Mesenteric fat pad (tissue), 1 donor: ENCODE data around the gene ZMAT3. TPM values are rescaled to one million over a fixed set of nuclear protein-coding genes. Genes with fewer than 3 reads are reported as not detected.
"Not testable (repeated sequence)": the region's sequence is repeated elsewhere in the genome, so short reads cannot be mapped to it uniquely, and the experiment has no call there.

Experiments
- DNase-seq: peaks from one replicate; pipeline ENCODE4 v3.0.0-alpha.2; 2020; ENCODE audit warnings: low spot score
- total RNA-seq: library from RNA; stranded (reverse); fragmentation: NEBNext Ultra II Directional; extraction: Animal tissue kit (Norgen Biotek cat#: 25700); gene quantifications from one replicate; pipeline ENCODE4 v1.2.1, GENCODE V29; 2021
- donor health status: DM: yes; HTN: yes; CAD: no.

The ZMAT3 gene
- total RNA-seq, 1 donor from 2014 or later = 18.6 TPM

DNA sequence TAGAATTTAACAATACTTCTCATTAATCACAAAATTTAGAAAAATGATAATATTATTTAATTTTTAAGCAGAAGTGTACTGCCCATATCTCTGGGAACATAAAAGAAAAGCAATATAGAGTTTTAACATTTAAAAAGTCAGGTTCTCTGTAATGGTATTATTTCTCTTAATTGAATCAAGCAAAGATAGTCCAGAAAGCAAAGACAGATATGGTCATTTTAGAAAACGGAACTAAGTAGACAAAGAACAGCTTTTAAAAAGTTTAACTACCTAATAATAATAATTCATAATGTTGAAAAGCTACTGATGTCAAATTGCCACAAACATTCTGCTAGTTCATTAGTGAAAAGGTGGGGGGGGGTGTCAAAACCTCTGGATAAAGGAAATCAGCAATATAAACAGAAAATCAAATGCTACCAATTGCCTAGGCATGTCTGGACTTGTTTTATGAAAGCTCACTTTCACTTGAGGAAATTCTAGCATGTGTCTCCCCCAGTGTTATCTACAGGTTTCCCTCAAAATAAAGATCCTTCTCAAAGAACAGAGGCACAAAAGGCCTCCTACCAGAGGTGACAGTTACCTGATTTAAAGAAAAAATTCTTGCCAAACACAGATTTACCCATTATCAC, 1.7 kb downstream of the ZMAT3 start:
- no peak for DNase-seq

DNA sequence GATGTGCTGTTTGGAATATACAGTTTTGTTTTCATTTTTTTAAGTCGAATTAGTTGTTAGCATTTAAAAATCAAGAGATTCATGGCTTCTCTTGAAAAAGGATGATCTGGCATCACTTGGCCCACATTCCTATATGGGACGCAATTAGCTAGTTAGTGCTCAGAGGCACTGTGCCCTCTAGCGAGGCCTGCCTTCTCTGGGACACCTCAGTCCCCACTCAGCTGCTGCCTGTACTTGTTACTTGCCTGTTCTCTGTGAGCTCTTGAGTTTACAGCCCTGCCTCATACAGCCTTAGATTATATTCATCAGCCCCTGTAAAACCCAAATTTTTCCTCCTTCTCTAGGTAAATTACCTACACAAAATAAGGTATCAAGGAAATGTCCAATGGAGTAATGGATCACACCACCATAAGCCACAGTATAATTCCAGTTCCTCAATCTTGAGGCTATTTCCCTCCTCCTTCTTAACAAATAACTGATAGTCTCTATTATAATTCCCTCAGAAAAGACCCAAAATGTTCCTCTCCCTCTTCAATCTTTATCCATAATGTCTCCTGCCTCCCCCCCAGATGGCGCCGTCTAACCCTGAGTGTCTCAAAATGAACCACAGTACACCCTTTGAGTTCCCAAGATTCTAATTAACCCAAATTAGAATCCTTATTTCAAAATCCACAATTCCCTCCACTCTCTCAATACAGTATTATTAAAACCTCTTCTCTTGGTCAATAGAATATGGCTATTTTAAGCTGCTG, 2.7 kb downstream of the ZMAT3 start:
- no peak for DNase-seq

DNA sequence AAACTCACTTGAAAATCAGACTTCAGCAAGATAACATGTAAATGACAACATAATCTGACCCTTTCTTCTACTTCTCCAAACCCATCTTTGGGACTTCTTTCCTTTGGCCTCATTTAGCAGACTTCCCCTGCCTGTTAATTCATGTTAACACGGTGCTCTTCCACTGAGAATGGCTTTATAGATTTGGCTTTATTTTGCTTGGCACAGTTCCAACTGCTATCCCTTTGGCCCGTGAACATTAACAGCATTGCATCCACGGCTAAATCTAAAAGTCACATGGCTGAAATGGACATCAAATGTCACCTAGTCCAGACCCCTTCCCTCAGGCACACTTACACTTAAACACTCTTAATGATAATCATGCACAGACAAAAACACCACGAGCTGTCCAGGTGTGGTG, 3.8 kb downstream of the ZMAT3 start:
- no peak for DNase-seq

DNA sequence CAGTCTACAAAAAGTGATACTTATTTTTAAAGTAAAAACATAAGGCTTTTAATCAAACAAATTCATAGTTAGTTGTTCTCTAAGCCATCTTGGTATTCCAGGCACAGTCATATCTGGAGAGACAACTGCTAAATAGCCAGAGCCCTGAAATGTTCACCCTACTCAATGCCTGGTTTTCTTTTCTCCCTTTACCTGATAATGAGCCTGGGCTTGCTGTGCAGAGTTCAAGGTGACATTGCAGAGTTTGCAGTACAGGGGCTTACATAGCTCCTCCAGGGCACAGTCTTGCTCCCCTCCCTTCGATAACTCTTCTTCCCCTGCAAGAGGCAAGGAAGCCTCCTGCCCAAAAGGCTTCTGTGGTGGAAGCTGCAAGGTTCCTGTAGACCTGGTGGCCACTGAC, 4.3 kb downstream of the ZMAT3 start:
- no peak for DNase-seq

DNA sequence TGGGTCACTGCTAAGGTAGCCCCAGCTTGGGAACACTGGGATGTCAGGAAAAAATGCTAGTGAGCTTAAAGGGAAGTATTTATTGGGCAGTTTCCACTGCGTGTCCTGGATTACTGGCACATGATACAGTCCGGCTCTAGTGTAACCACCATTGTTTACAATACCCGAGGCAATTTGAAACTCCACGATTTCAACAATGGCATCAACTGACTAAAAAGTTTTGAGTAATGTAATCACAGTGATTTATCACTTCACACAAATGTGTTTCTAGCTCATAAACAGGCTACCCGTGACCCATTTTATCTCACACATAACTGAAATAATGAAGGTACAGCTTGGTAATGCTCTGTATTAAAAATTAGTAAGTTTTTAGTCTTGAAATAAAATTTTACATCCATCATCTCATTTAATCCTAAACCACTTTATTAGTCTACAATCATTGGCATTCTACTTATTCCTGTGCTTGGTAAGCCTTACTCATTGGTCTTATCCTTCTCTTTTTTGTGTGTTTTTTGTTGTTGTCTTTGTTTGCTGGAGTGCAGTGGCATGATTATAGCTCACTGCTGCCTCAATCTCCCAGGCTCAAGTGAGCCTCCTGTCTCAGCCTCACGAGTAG, 7.6 kb downstream of the ZMAT3 start:
- no peak for DNase-seq

DNA sequence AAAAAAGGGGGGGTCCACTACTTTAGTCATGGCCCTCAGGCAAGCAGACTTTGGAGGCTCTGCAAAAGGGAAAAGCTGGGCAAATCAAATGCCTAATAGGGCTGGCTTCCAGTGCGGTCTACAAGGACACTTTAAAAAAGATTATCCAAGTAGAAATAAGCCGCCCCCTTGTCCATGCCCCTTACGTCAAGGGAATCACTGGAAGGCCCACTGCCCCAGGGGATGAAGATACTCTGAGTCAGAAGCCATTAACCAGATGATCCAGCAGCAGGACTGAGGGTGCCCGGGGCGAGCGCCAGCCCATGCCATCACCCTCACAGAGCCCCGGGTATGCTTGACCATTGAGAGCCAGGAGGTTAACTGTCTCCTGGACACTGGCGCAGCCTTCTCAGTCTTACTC, 15.3 kb downstream of the ZMAT3 start:
- no peak for DNase-seq

DNA sequence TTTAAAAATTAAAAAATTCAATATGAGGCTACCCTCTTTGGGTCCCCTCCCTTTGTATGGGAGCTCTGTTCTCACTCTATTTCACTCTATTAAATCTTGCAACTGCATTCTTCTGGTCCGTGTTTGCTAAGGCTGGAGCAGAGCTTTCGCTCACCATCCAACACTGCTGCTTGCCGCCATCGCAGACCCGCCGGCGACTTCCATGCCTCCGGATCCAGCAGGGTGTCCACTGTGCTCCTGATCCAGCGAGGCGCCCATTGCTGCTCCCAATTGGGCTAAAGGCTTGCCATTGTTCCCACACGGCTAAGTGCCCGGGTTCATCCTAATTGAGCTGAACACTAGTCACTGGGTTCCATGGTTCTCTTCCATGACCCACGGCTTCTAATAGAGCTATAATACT, 17.0 kb downstream of the ZMAT3 start:
- DNase-seq = not testable (repeated sequence)

DNA sequence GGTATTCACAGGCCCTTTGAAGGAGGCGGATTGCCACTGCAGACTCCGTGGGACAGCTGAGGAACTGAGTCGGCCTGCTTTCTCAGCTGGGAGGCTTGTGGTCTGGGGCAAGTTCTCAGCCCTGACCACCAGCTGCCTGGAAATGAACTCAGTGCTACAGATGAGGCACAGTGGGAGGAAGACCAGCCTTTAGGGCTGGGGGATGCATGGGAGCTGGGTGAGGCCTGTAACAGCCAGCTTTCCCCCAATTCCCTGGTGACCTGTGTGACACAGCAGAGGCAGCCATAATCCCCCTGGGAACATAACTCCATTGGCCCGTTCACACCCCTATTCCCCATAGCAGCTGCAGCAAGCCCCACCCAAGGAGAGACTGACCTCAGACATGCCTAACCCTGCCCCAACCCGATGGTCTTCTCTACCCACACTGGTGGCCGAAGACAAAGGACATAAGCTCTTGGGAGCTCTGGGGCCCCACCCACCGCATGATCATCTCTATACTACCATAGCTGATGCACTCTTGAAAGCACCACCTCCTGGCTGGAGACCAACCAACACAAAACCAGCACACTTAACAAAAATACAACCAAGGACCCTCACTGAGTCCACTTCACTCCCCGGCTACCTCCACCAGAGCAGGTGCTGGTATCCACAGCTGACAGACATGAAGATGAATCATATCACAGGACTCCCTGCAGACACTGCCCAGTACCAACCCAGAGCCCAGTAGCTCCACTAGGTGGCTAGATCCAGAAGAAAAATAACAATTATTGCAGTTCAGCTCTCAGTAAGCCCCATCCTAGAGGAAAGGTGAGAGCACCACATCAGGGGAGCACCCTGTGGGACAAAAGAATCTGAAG, 24.9 kb downstream of the ZMAT3 start:
- DNase-seq = no peak

DNA sequence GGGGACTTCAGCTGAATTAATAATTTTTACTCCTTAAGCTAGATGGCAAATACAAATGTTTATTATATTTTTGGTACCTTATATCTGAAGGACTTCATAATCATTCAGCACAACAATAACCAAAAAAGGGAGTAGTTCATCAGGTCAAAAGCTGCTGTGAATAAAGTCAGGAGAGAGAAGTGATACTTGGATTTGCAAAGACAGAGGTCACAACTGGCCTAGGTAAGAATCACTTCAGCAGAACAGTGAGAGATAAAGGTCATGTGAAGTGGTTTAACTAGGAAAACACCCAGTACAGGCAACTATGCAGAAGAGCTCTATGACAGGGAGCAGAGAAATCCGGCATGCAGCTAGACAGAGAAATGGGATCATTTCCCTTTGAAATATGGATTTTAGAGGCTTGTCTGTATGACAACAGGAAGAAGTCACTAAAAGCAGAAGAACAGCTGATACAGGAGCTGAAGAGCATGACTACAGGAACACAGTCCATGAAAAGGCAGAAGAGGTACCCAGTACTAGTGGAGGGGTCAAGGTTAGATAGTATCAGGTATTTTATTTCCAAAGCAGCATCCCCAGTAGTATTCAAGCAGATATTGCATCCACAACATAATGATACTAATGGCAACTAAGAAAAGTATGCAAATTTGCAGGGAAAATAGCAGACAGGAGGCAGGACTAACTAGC, 25.7 kb downstream of the ZMAT3 start:
- DNase-seq = no peak

DNA sequence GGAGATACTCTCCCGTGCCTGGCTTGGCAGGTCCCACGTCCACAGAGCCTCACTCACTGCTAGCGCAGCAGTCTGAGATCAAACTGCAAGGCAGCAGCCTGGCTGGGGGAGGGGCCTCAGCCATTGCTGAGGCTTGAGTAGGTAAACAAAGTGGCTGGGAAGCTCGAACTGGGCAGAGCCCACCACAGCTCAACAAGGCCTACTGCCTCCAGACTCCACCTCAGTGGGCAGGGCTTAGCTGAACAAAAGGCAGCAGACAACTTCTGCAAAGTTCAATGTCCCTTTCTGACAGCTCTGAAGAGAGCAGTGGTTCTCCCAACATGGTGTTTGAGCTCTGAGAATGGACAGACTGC, 32.7 kb downstream of the ZMAT3 start:
- not testable (repeated sequence) for DNase-seq

DNA sequence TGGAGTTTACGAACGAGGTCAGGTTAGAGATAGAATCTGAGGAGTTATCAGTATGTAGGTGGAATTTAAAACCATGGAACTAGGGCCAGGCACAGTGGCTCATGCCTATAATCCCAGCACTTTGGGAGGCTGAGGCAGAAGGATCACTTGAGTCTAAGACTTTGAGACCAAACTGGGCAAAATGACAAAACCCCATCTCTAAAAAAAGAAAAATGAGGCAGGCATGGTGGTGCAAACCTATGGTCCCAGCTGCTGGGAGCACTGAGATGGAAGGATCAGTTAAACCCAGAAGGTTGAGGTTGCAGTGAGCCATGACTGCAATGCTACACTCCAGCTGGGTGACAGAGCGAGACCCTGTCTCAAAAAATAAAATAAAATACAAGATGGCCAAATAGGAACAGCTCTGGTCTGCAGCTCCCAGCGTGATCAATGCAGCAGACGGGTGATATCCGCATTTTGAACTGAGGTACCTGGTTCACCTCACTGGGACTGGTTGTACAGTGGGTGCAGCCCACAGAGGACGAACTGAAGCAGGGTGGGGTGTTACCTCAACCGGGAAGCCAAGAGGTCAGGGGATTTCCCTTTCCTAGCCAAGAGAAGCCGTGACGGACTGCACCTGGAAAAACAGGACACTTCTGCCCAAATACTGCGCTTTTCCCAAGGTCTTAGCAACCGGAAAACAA, 33.3 kb downstream of the ZMAT3 start:
- no peak for DNase-seq

DNA sequence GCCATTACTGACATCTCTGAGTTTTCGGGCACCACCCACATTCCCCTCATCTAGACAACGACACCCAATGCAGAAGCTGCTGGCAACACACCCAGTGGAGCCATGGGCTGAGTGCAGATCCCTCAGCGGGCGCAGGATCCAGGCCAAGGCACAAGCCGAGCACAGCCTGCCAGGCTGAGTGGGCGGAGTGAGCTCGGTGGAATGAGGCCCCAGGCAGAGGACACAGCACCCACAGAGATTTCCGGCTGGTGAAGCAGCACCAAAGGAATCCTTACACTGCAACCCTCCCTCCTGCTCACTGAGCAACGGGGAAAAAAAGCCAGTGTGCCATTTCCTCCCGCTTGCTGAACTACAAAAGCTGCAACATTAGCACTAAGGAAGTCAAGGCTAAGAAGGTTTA, 34.3 kb downstream of the ZMAT3 start:
- DNase-seq = no peak

DNA sequence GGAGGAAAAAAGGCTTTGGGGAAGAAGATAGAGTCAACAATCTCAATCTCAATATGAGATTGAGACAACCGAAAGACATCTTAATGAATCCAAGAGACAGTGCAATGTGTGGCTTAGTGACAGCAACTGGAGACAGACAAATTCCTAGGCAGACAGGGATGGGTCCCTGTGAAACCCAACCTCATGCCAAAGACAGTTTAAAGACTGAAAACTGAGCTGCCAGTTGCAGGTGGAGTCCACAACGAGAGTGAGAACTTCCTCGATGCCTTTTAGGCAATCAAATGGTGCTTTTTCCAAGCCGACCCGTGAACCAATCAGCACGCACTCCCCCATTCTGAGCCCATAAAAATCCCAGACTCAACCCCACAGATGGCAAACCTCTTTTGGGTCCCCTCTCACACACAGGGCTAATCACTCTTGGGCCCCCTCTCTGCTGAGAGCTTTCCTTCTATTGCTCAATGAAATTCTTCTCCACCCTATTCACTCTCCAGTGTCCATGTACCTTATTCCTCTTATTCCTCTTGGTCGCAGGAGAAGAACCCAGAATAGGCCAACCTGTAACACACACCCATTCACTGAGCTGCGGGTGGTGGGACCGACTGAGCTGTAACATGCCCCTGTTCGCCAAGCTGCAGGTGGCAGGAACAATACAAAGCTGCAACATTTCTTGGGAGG, 34.8 kb downstream of the ZMAT3 start:
- no peak for DNase-seq

DNA sequence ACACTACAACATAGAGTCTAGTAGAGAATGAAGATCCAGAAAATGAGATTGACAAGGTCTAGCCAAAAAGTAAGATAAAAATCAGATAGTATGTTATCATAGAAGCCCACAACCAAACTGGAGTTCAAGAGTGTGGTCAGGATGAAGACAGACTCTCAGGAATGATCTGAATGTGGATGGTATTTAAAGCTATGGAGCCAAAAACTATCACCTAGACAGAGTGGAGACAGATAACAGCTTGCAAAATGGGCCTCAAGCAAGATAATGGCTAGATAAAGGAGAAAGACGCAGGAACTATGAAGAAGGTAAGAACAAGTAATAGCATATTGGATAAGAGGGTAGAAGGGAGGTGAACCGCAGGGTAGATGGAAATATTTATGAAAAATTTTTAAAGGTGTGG, 35.4 kb downstream of the ZMAT3 start:
- no peak for DNase-seq

DNA sequence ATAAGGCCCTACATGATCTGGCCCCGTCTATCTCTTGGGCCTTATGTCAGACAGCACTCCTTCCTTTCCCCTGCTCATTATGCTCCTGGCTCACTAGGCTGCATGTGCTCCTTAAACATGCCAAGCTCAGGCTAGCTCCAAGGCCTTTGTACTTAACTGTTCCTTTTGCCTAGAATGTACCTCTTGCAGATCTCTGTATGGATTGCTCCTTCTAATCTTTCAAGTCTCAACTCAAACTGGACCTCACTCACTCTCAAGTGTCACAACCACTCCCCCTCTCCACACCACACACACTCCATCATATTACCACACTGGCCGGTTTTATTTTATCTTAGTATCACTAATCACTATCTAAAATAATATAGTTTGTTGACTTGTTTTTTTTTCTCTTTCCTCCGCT, 36.4 kb downstream of the ZMAT3 start:
- DNase-seq = no peak

DNA sequence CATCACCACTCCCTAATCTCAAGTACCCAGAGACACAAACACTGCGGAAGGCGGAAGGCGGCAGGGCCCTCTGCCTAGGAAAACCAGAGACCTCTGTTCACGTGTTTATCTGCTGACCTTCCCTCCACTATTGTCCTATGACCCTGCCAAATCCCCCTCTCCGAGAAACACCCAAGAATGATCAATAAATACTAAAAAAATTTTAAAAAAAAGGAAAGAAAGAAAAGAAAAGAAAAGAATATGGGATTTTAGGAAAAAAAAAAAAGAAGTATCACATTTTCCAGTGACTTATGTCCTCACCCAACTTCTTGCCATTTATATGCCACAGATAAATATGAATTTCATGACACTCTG, 38.3 kb downstream of the ZMAT3 start:
- DNase-seq = not testable (repeated sequence)

DNA sequence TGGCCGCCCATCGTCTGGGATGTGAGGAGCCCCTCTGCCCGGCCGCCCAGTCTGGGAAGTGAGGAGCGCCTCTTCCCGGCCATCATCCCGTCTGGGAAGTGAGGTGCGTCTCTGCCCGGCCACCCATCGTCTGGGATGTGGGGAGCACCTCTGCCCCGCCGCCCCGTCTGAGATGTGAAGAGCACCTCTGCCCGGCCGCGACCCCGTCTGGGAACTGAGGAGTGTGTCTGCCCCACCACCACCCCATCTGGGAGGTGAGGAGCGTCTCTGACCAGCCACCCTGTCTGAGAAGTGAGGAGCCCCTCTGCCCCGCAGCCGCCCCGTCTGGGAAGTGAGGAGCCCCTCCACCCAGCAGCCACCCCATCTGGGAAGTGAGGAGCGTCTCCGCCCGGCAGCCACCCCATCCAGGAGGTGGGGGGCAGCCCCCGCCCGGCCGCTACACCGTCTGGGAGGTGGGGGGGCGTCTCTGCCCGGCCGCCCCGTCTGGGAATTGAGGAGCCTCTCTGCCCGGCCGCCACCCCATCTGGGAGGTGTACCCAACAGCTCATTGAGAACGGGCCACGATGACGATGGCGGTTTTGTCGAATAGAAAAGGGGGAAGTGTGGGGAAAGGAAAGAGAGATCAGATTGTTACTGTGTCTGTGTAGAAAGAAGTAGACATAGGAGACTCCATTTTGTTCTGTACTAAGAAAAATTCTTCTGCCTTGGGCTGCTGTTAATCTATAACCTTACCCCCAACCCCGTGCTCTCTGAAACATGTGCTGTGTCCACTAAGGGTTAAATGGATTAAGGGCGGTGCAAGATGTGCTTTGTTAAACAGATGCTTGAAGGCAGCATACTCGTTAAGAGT, 38.9 kb downstream of the ZMAT3 start:
- DNase-seq = not testable (repeated sequence)

DNA sequence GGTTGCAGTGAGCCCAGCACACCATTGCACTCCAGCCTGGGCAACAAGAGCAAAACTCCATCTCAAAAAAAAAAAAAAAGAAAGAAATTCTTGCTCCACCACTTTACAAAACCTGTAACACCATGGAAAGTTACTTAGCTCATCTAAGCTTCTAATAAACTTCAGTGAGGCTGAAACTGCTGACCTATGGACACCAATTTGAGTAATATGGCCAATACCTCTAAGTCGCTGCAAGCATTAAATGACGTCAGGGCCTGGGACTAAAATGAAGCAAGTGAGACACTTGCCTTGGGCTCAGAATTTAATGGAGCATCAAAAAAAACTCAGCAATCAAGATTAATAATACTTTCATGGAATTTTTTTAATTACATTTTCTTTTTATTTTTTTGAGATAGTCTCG, 42.5 kb downstream of the ZMAT3 start:
- DNase-seq = no peak

DNA sequence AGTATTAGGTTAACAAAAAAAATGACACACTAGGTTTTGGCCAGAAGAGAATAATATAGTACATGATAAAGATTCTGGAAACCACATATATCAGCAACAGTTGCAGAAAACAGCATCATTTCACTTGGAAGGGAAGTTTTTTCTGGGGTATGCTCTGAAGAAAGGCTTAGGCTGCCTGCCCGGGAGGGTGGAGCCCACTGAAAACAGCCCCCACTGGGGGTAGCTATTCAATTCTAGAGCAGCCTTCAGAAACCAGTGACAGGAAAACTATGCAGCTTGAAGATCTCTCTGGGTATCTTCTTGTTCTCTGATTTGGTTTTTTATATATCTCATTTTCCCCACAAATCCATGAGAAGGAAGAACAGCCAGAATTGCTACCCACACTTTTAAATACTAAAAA, 43.2 kb downstream of the ZMAT3 start:
- DNase-seq = no peak
